ENCODE measurements around the gene SREBF1. TPM values are rescaled to one million over a fixed set of nuclear protein-coding genes. Genes with fewer than 3 reads are reported as not detected.

The SREBF1 gene
- total and polyA plus RNA-seq, 5 donors = 28.7 to 45.7 (median 40.5) TPM

DNA sequence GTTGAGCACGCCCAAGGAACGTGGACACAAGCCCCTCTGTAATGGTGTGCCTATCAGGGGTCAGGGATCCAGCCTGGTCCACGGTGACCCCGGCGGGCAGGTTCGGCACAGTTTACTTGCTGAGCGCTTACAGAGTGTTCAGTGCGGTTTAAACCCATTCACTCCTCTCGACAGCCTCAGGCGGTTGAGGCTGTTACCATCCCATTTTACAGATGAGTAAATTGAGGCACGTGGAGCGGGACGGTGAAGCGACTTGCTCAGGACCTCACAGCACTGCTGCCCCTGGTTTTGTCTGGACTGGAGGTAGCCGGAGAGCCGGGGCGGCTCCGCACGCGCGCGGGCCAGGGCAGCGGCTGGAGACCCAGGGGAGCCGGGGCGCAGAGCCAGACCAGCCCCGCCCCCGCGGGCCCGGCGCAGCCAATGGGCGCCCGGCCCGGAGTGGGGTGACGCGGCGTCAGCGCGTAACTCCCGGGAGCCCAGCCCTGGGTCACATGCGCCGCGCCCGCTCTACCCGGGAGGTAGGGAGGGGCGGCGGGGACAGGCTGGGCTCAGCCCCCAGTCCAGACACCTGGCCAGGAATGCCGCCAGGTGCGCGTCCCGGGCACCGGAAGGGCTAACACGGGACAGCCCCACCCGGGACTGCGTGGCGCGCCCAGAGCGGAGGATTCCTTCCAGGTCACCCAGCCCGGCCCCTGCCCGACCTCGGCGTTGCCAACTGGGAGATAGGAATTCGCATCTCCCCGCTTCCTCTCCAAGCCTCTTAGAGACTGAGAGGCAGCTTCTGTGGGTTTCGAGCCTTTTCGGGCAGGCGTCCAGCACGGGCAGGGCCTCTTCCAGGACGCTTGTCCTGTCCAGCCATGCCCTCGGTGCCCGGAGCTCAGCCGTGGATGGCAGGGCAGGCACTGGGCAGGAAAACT, 3.3 kb upstream of the SREBF1 start:
- peak overlapping the region; percentile 87 for H3K27ac ChIP-seq (ENCODE audit: low read length)
- 3% methylated on average over 71 of the region's 71 CpGs for WGBS
- no peaks in the 10 kb centered on the region for H3K9me3 ChIP-seq (ENCODE audit: control insufficient read depth, low read length)
- H3K27me3 ChIP-seq (ENCODE audit: control insufficient read depth, insufficient read depth) = no peaks in the 10 kb centered on the region
- H3K4me3 ChIP-seq (ENCODE audit: low read length) = peak overlapping the region; percentile 8
- ATAC-seq (peak; percentile 77 to 78), DNase-seq (peak; percentile 89 to 97 (median 95))
- peaks cover 15% of the 10 kb centered on the region for H3K4me1 ChIP-seq (ENCODE audit: control insufficient read depth, insufficient read depth, low read length)
- intact Hi-C loops (cut with DNase I) = loop anchor here in 1 of 4 donors (10.0 kb wide), 1 partner anchor 155 kb away; the partner anchor contains the start of gene RAI1

DNA sequence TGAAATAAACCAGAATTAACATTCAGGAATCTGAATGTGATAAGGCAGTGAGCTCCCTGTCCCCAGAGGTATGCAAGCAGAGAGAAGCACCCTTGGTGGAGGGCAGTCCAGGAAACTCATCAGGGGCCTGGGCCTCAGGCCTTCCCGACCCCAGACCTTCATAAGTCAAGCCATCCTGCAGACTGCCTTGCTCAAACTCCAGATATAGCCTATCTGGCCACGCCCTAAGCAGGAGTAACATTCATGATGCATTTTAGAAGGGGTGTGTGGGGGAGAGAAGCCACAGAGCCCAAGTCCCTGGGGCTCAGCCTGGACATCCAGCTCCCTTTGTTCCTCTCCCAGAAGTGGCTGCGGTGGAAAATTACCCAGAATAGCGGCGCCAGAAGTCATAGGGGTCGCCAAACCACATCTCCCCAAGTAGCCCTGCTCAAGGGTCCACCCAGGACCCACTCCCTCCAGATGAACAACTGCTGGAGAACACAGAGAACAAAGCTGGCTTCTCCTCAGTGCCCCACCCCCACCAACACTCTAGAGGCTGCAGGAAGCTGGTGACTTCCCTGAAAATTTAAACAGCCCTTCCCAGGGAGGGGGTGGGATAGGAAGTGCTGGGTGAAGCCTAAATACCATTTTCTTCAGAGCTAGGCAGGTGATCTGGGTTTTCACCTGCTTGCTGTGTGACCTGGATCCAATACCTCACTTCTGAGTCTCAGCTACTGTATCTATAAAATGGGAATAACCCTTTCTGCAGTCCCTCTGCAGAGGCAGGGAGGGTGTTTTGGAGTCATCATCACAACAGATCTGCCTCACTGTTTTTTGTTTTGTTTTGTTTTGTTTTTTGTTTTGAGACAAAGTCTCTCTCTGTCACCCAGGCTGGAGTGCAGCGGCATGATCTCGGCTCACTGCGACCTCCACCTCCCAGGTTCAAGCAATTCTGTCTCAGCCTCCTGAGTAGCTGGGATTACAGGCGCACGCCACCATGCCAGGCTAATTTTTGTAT, 1.5 kb upstream of the SREBF1 start:
- peak in 1 of 2 donors; percentile 10 for ATAC-seq
- intact Hi-C loops (cut with DNase I) = no loop called here

DNA sequence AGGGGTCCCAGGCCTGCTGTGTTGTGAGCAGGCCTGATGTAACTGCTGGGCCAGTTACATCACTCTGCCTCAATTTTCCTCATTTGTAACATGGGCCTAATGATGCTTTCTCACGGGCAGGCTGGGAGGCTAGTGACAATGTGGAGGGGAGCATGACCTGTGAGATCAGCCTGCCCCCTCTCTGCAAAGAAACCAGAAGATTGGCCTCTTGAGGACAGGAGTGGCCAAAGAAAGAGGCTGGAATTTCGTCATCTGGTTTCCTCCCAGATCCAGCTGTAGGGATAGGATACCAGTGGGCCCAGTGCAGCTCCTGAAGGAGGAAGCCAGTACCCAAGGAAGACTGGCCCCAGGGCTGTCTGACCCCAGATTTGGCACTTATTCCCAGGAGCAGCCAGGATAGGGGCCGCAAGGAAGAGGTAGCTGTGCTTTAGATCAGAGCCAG, 615 bp upstream of the SREBF1 start:
- intact Hi-C loops (cut with DNase I) = no loop called here
- 27% methylated on average over 3 of the region's 3 CpGs for WGBS
- Histone ChIP-seq H3K4me3 (ENCODE audit: low read length) (no peak overlapping the region), H3K27ac (ENCODE audit: low read length) (peak overlapping the region; percentile 98), H3K4me1 (ENCODE audit: control insufficient read depth, insufficient read depth, low read length) (peaks cover 16% of the 10 kb centered on the region), H3K27me3 (ENCODE audit: control insufficient read depth, insufficient read depth) (no peaks in the 10 kb centered on the region), H3K9me3 (ENCODE audit: control insufficient read depth, low read length) (no peaks in the 10 kb centered on the region)
- DNase-seq (peak; percentile 64 to 79 (median 65)), ATAC-seq (peak; percentile 15 to 36)

More for the DNA sequence above, 1.5 kb upstream of the SREBF1 start:
- DNase-seq = peak; percentile 73 to 88 (median 79)
- WGBS = 48% methylated on average over 11 of the region's 11 CpGs
- H3K4me3 ChIP-seq (ENCODE audit: low read length) = no peak overlapping the region
- H3K9me3 ChIP-seq (ENCODE audit: control insufficient read depth, low read length) = no peaks in the 10 kb centered on the region
- peaks cover 16% of the 10 kb centered on the region for H3K4me1 ChIP-seq (ENCODE audit: control insufficient read depth, insufficient read depth, low read length)
- H3K27ac ChIP-seq (ENCODE audit: low read length) = peak overlapping the region; percentile 98
- no peaks in the 10 kb centered on the region for H3K27me3 ChIP-seq (ENCODE audit: control insufficient read depth, insufficient read depth)

DNA sequence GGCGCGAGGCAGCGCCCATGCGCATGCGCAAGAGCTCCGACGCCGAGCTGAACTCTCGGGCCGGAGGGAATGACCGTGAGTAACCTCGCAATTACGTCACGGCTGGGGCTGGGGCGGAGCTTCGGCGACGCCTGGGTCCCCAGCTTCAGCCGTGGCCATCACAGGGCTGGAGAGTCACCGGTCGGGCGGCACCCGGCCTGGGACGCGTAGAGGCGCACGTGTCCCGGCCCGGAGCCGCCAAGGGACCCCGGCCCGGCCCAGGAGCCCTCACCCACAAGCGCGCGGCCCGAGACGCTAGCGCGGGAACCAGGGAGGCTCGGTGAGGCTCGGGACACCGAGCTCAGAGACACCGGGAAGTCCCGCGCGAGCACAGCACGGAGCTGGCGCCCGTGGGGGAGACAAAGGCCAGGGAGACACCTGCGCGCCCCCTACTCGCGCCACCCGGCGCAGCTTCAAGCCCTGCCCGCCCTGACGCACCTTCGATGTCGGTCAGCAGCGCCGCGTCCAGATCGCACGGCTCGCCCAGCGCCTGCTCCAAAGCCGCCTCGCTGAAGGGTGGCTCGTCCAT, 452 bp downstream of the SREBF1 start:
- Histone ChIP-seq H3K27me3 (ENCODE audit: control insufficient read depth, insufficient read depth) (no peaks in the 10 kb centered on the region), H3K4me1 (ENCODE audit: control insufficient read depth, insufficient read depth, low read length) (peaks cover 19% of the 10 kb centered on the region), H3K9me3 (ENCODE audit: control insufficient read depth, low read length) (no peaks in the 10 kb centered on the region), H3K27ac (ENCODE audit: low read length) (peak overlapping the region; percentile 98), H3K4me3 (ENCODE audit: low read length) (peak overlapping the region; percentile 61)
- peak; percentile 85 to 89 for ATAC-seq
- peak; percentile 97 to 100 (median 99) for DNase-seq
- intact Hi-C loops (cut with DNase I) = no loop called here
- under 1% methylated on average over 69 of the region's 69 CpGs for WGBS

DNA sequence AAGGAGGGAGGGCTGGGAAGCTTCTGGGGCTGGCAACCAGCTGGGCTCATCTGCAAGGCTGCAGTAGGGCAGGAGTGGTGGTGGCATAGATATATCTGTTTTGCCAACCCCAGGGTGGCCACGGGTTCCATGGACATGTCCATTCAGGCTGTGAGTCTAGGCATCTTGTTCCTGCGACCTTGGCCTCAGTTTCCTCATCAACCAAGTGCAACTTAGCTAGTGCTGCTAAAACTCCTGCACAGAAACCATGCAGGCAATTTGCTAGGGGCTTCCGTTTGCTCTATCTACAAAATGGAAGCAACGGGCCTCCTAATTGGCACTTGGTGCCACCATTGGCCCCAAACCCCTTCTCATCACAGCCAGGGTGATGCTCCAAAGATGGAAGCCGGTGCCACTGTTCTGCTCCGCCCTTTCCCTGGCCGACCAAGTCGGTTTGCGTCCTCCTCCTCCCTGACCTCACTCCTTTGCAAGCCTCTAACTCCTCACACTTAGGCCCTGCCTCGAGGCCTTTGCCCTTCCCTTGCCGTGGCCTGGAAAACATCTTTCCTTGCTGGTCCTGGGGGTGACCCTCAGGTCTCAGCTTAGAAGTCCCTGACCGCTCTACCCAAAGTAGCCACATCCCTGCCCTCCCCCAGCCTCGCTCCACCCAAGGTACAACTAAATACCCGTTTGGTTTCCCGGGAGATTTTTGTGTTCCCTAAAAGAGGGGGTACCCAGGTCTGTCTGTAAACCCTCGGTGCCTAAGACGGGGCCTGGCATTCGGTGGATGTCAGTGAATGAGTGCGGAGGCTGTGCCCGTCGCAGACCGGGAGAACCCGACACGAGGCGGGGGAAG, 1.2 kb downstream of the SREBF1 start:
- Histone ChIP-seq H3K9me3 (ENCODE audit: control insufficient read depth, low read length) (no peaks in the 10 kb centered on the region), H3K4me1 (ENCODE audit: control insufficient read depth, insufficient read depth, low read length) (peaks cover 18% of the 10 kb centered on the region), H3K27me3 (ENCODE audit: control insufficient read depth, insufficient read depth) (no peaks in the 10 kb centered on the region), H3K4me3 (ENCODE audit: low read length) (peak overlapping the region; percentile 14), H3K27ac (ENCODE audit: low read length) (peak overlapping the region; percentile 13)
- WGBS = 22% methylated on average over 25 of the region's 25 CpGs
- intact Hi-C loops (cut with DNase I) = no loop called here
- ATAC-seq (no peak), DNase-seq (peak in 1 of 3 donors; percentile 68)

DNA sequence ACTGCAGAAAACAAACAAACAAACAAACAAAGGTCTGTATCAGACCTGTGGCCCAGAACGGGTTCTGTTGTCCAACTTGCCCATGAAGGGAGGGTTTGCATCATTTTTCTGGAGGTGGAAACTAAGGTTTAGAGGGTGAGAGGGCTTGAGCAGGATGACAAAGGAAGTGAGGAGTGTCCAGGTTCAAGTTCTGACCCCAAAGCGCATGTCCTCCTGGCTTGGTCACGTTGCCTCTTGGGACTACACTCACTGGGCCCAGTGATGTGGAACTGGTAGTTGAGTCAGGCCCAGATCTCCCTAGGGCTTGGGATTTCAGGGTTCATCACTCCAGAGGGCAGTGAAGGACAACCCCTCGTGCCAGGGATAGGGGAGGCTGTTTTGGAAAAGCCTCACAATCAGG, 1.8 kb downstream of the SREBF1 start:
- Histone ChIP-seq H3K4me3 (ENCODE audit: low read length) (no peak overlapping the region), H3K9me3 (ENCODE audit: control insufficient read depth, low read length) (no peaks in the 10 kb centered on the region), H3K27ac (ENCODE audit: low read length) (no peak overlapping the region), H3K27me3 (ENCODE audit: control insufficient read depth, insufficient read depth) (no peaks in the 10 kb centered on the region), H3K4me1 (ENCODE audit: control insufficient read depth, insufficient read depth, low read length) (peaks cover 18% of the 10 kb centered on the region)
- ATAC-seq = no peak
- 77% methylated on average over 4 of the region's 4 CpGs for WGBS
- no peak for DNase-seq
- intact Hi-C loops (cut with DNase I) = no loop called here

DNA sequence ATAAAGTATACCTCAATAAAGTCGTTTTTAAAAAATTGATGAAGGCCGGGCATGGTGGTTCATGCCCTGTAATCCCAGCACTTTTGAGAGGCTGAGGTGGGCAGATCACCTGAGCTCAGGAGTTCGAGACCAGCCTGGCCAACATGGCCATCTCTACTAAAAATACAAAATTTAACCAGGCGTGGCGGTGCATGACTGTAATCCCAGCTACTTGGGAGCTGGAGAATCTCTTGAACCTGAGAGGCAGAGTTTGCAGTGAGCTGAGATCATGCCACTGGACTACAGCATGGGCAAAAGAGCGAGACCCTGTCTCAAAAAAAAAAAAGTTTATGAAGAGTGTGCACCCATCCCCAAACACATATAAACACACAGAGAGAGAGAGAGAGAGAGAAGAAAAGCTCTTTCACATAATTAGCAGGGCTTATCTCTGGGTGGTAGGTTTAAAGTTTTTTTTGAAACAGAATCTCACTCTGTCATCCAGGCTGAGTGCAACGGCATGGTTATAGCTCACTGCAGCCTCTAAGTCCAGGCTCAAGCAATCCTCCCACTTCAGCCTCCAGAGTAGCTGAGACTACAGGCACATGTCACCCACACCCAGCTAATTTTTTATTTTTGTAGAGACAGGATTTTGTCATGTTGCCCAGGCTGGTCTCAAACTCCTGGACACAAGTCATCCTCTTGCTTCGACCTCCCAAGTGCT, 3.0 kb downstream of the SREBF1 start:
- H3K27ac ChIP-seq (ENCODE audit: low read length) = no peak overlapping the region
- WGBS = 76% methylated on average over 8 of the region's 8 CpGs
- no peak overlapping the region for H3K4me3 ChIP-seq (ENCODE audit: low read length)
- no peaks in the 10 kb centered on the region for H3K9me3 ChIP-seq (ENCODE audit: control insufficient read depth, low read length)
- H3K27me3 ChIP-seq (ENCODE audit: control insufficient read depth, insufficient read depth) = no peaks in the 10 kb centered on the region
- DNase-seq (no peak), ATAC-seq (no peak)
- H3K4me1 ChIP-seq (ENCODE audit: control insufficient read depth, insufficient read depth, low read length) = peaks cover 18% of the 10 kb centered on the region
- intact Hi-C loops (cut with DNase I) = no loop called here

DNA sequence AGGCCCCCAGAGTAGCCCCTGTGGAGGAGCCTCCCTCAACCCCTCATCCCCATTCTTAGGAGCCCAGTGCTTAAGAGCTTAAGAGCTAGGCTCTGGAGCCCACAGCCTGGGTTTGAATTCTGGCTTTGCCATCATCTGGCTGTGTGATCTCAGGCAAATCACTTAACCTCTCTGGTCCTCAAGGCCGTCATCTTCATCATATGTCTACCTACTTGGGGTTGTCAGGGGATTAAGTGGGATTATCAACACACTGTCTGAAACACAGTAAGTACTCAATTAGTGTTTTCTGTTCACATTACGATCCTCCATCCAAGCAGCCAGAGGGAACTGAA, 4.8 kb downstream of the SREBF1 start:
- no peaks in the 10 kb centered on the region for H3K27me3 ChIP-seq (ENCODE audit: control insufficient read depth, insufficient read depth)
- ATAC-seq = no peak
- H3K4me1 ChIP-seq (ENCODE audit: control insufficient read depth, insufficient read depth, low read length) = peaks cover 10% of the 10 kb centered on the region
- DNase-seq = no peak
- WGBS = 88% methylated on average over 2 of the region's 2 CpGs
- no peak overlapping the region for H3K27ac ChIP-seq (ENCODE audit: low read length)
- no peaks in the 10 kb centered on the region for H3K9me3 ChIP-seq (ENCODE audit: control insufficient read depth, low read length)
- no peak overlapping the region for H3K4me3 ChIP-seq (ENCODE audit: low read length)
- intact Hi-C loops (cut with DNase I) = no loop called here

DNA sequence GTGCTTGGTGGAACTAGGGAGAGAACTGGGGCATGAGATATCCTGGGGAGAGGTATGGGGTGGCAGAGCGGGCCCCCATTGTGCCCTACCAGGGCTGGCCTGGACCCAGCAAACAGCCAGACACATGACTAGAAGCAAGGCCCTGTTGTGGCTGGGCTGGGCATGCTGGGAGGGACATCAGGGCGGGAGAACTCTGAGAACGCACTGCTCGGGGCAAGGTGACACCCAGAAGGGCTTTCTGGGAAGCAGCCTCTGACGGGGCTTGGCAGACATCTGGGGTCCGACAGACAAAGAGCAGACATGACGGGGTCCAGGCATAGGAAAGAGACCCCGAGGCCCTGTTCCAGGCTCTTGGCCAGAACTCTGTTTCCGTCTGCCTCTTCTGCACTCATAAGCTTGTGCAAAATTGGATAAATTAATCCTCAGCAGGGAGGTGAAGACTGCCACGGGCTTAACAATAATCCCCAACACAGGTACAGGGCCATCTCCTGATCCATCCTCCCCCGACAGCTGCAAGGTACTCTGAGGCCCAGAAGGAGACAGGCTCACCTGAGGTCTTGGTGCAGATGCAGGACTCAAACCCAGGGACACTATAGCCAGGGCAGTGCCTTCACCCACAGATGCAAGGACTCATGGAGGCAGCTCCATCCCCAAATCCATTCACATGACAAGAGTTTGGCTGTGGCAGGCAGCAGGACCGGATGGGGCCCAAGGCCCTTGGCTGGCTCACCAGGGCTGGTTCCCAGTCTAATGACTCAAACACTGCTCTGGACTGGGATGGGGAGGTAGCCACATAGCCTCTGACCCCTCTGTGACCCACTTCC, 5.4 kb downstream of the SREBF1 start:
- ATAC-seq (no peak), DNase-seq (peak; percentile 57 to 81 (median 73))
- Histone ChIP-seq H3K9me3 (ENCODE audit: control insufficient read depth, low read length) (no peaks in the 10 kb centered on the region), H3K4me1 (ENCODE audit: control insufficient read depth, insufficient read depth, low read length) (peaks cover 10% of the 10 kb centered on the region), H3K4me3 (ENCODE audit: low read length) (no peak overlapping the region), H3K27ac (ENCODE audit: low read length) (no peak overlapping the region), H3K27me3 (ENCODE audit: control insufficient read depth, insufficient read depth) (no peaks in the 10 kb centered on the region)
- intact Hi-C loops (cut with DNase I) = no loop called here
- WGBS = 43% methylated on average over 12 of the region's 12 CpGs
